GM21381 (cell line): ENCODE results near the gene BLOC1S1.
"Not testable (repeated sequence)": the region's sequence is repeated elsewhere in the genome, so short reads cannot be mapped to it uniquely, and the experiment has no call there.

ENCODE experiments used
- ATAC-seq: cut with Tn5 transposase; IDR thresholded peaks from one replicate; pipeline ENCODE4 v1.9.1; 2021; ENCODE audit warnings: mild to moderate bottlenecking, moderate library complexity; ENCODE audit not compliant: unreplicated experiment

The BLOC1S1 gene

GRCh38 chr12:55743406-55744339, 27.8 kb downstream of the BLOC1S1 start:
- ATAC-seq = peak; percentile 62

- no peak for ATAC-seq
These were observed 28.6 kb downstream of the BLOC1S1 start for GRCh38 chr12:55744340-55745030.

- ATAC-seq = no peak
These were observed 29.7 kb downstream of the BLOC1S1 start for GRCh38 chr12:55745361-55746173.

- no peak for ATAC-seq
These were observed 30.5 kb downstream of the BLOC1S1 start for GRCh38 chr12:55746174-55746912.

GRCh38 chr12:55746913-55747231, 31.0 kb downstream of the BLOC1S1 start:
- ATAC-seq = no peak

- ATAC-seq = no peak
These were observed 32.6 kb downstream of the BLOC1S1 start for GRCh38 chr12:55748230-55748993.

- ATAC-seq = no peak
These were observed 39.4 kb downstream of the BLOC1S1 start for GRCh38 chr12:55755246-55755645.

- no peak for ATAC-seq
These were observed 41.9 kb downstream of the BLOC1S1 start for GRCh38 chr12:55757701-55758100.

GRCh38 chr12:55758575-55758974, 42.7 kb downstream of the BLOC1S1 start:
- ATAC-seq = not testable (repeated sequence)

GRCh38 chr12:55760663-55761062, 44.8 kb downstream of the BLOC1S1 start:
- no peak for ATAC-seq

- ATAC-seq = no peak
These were observed 46.8 kb downstream of the BLOC1S1 start for GRCh38 chr12:55762646-55763045.

GRCh38 chr12:55765736-55766290, 50.0 kb downstream of the BLOC1S1 start:
- no peak for ATAC-seq

- no peak for ATAC-seq
These were observed 51.3 kb downstream of the BLOC1S1 start for GRCh38 chr12:55767156-55767555.
